Osteoblast (primary cell): ENCODE measurements around the gene FOSL1. TPM values are rescaled to one million over a fixed set of nuclear protein-coding genes. Genes with fewer than 3 reads are reported as not detected.
A peak's percentile ranks its signal among the peaks of the same experiment; 100 is the strongest.

Experiments
- DNase-seq: peaks from one replicate; pipeline ENCODE4 v3.0.0; 2011; ENCODE audit warnings: low spot score, mixed read lengths; ENCODE audit not compliant: insufficient read length; ENCODE audit errors: missing footprints
- H2AFZ ChIP-seq: 2 replicates; pipeline ENCODE4 v1.6.0; 2011; ENCODE audit warnings: mild to moderate bottlenecking, low read length
- H3K27ac ChIP-seq: 2 replicates; pipeline ENCODE4 v1.5.1; 2011; ENCODE audit warnings: mild to moderate bottlenecking, low read depth, low read length, moderate library complexity
- H3K27me3 ChIP-seq: 2 replicates; pipeline ENCODE4 v1.6.0; 2012; ENCODE audit warnings: mild to moderate bottlenecking, control low read depth, inconsistent platforms, low read length, moderate library complexity; ENCODE audit not compliant: insufficient read depth
- H3K36me3 ChIP-seq: 2 replicates; pipeline ENCODE4 v1.5.1; 2011; ENCODE audit warnings: mild to moderate bottlenecking, low read length, control low read depth, moderate library complexity; ENCODE audit not compliant: insufficient read depth
- H3K4me1 ChIP-seq: 2 replicates; pipeline ENCODE4 v1.5.1; 2011; ENCODE audit warnings: mild to moderate bottlenecking, low read length, control low read depth, moderate library complexity; ENCODE audit not compliant: insufficient read depth
- H3K4me2 ChIP-seq: 2 replicates; pipeline ENCODE4 v1.6.0; 2011; ENCODE audit warnings: mild to moderate bottlenecking, low read length; ENCODE audit not compliant: insufficient read depth
- H3K4me3 ChIP-seq: fragments of 200-600 bp; sonication (generic); 3 replicates; pipeline ENCODE4 v1.5.1; 2012; ENCODE audit warnings: mild to moderate bottlenecking, low read length, inconsistent platforms; ENCODE audit not compliant: insufficient read depth
- H3K79me2 ChIP-seq: 2 replicates; pipeline ENCODE4 v1.6.0; 2012; ENCODE audit warnings: mild to moderate bottlenecking, low read length, control low read depth, inconsistent platforms; ENCODE audit not compliant: insufficient read depth
- H3K9me3 ChIP-seq: 2 replicates; pipeline ENCODE4 v1.5.1; 2011; ENCODE audit warnings: low read depth, low read length, control low read depth
- H4K20me1 ChIP-seq: 2 replicates; pipeline ENCODE4 v1.6.0; 2012; ENCODE audit warnings: mild to moderate bottlenecking, low read length, control low read depth; ENCODE audit not compliant: insufficient read depth
- total RNA-seq: library from RNA; depleted of rRNA; stranded (reverse); fragments of >200 nt; gene quantifications from 2 replicates; pipeline ENCODE4 v1.2.3, GENCODE V29; 2012
- TF ChIP-seq, protein P1 (sequence below): IDR thresholded peaks from 2 replicates; pipeline ENCODE4 v1.5.1; 2011; ENCODE audit warnings: mild to moderate bottlenecking, low read depth, low read length, moderate library complexity; ENCODE audit errors: extremely low read depth

Gene FOSL1
- total RNA-seq, 1 donor = 13.0 TPM

DNA sequence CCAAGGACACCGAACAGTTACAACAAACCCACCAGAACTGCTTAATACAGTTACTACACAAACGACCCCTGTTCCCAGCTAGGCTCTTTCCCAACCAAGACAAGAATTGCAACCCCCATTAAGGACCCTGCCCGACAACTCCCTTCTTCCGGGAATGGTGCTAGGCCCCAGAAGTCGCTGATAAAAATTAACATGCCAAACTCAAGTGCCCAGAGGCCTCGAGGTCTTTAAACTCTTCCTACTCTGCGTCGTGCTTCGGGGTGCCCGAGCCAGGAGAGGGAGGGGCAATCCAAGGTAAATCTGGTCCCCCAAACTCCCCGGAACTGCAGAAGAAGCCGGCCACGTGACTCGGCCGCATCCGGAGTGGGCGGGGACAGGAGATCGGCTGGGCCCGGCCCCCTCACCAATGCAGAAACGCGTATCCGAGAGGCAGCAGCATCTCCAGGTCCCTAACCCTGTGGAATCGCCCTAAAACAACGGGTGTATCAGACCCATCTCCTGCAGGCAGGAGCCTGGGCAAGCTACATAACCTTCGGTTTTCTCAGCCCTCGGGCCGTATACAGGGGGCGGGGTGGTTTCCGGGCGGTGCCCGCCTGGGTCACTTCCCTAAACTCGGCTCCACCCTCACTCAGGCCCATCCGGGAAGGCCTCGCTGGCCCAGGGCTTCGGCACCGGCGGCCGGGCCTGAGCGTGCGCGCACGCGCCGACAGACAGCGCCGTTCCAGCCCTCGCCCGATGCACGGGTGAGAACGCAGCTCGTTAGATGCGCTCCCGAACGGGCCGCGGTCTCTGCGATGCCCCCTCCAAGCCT is 43.3 kb downstream of the FOSL1 start:
- peak; percentile 95 for DNase-seq
- Histone ChIP-seq H2AFZ (peak overlapping the region; percentile 70), H3K27me3 (no peaks in the 10 kb centered on the region), H3K36me3 (peaks cover 49% of the 10 kb centered on the region), H4K20me1 (peaks cover 47% of the 10 kb centered on the region), H3K9me3 (no peaks in the 10 kb centered on the region), H3K4me2 (peak overlapping the region; percentile 98), H3K4me3 (peak overlapping the region; percentile 99), H3K27ac (peak overlapping the region; percentile 40), H3K79me2 (peaks cover 64% of the 10 kb centered on the region), H3K4me1 (peaks cover 41% of the 10 kb centered on the region)
- TF ChIP-seq, protein P1, sequence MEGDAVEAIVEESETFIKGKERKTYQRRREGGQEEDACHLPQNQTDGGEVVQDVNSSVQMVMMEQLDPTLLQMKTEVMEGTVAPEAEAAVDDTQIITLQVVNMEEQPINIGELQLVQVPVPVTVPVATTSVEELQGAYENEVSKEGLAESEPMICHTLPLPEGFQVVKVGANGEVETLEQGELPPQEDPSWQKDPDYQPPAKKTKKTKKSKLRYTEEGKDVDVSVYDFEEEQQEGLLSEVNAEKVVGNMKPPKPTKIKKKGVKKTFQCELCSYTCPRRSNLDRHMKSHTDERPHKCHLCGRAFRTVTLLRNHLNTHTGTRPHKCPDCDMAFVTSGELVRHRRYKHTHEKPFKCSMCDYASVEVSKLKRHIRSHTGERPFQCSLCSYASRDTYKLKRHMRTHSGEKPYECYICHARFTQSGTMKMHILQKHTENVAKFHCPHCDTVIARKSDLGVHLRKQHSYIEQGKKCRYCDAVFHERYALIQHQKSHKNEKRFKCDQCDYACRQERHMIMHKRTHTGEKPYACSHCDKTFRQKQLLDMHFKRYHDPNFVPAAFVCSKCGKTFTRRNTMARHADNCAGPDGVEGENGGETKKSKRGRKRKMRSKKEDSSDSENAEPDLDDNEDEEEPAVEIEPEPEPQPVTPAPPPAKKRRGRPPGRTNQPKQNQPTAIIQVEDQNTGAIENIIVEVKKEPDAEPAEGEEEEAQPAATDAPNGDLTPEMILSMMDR = no peak

DNA sequence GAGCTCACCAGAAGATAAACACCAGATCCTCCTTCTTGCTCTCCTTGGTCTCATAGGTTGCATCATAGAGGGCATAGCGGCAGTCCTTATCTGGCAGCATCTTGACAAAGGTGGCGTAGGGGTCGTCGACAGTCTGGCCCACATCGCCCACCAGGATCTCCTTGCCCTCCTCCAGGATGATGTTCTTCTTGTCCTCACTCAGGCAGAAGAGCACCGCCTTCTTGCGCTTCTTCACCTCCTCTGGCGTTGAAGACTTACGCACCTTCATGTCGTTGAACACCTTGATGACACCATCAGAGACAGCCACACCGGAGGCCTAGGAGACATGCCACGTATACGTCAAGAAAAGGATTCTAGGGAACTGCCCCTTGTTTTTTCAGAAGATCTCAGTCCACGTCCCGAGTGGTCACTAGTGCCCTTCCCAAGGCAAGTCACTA is 44.2 kb downstream of the FOSL1 start:
- Histone ChIP-seq H3K4me1 (peaks cover 33% of the 10 kb centered on the region), H3K9me3 (no peaks in the 10 kb centered on the region), H3K27ac (peak overlapping the region; percentile 40), H4K20me1 (peaks cover 51% of the 10 kb centered on the region), H3K79me2 (peaks cover 55% of the 10 kb centered on the region), H3K4me3 (peak overlapping the region; percentile 99), H2AFZ (no peak overlapping the region), H3K27me3 (no peaks in the 10 kb centered on the region), H3K4me2 (peak overlapping the region; percentile 98), H3K36me3 (peaks cover 56% of the 10 kb centered on the region)
- TF ChIP-seq, protein P1 = no peak
- no peak for DNase-seq

DNA sequence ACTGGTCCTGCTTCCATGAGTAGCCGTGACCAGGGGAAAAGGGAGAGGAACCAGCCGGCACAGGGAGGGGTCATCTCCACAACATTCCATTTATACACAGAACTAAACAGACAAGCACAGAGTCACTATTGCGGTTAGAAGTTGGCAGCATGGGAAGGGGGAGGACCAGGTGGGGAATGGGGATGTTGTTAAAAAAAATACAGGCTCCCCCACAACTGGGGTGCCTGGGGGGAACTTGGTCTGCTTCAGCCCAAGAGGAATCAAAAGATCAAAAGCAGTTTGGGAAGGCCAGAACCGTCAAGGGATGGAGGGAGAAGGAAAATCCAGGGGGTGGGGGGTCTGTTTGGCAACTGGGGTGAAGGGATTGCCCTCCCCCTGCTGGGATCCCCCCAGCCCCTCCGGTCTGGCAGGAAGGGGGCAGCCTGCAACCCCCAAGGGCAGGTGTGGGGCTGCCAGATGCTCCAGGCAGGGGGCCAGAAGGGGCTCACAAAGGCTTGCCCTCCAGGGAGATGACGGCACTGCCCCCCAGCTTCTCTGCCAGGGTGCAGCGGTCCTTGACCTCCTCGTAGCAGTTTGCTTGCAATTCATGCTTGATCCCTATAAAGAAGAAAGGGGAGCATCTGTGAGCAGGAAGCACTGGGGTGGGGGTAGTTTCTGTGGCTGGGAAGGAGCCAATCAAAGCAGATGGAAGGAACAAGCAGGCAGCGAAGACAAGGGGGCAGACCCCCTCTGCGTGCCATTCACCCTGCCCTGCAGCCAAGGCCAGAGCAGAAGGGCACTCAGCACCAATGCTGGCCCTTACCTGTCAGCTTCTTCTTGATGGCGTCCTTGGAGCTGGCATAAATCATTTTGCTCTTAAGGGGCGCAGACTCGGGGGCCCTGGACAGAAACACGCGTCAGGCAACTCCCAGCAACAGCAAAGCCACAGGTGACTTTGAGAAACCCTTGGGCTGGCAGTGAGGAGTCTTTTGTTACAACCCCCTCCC is 45.0 kb downstream of the FOSL1 start:
- Histone ChIP-seq H3K4me2 (peak overlapping the region; percentile 98), H3K36me3 (peaks cover 58% of the 10 kb centered on the region), H3K79me2 (peaks cover 51% of the 10 kb centered on the region), H3K27ac (no peak overlapping the region), H3K4me3 (no peak overlapping the region), H3K27me3 (no peaks in the 10 kb centered on the region), H3K4me1 (peaks cover 33% of the 10 kb centered on the region), H2AFZ (no peak overlapping the region), H4K20me1 (peaks cover 51% of the 10 kb centered on the region), H3K9me3 (no peaks in the 10 kb centered on the region)
- peak; percentile 45 for DNase-seq
- TF ChIP-seq, protein P1 = no peak
